ENCODE results near the gene HEATR5A.
A peak's percentile ranks its signal among the peaks of the same experiment; 100 is the strongest.

HEATR5A gene

GRCh38 chr14:31292937-31293616, 127.3 kb downstream of the HEATR5A start:
- H3K27ac ChIP-seq = no peak overlapping the region
- no peak for TF ChIP-seq ZFX (IDR thresholded peaks at IDR 0.05; ENCODE audit: borderline replicate concordance)
- TF ChIP-seq CTCF (IDR thresholded peaks at IDR 0.05) = no peak

- H3K27ac ChIP-seq = no peak overlapping the region
- no peak for TF ChIP-seq CTCF (IDR thresholded peaks at IDR 0.05)
- no peak for TF ChIP-seq ZFX (IDR thresholded peaks at IDR 0.05; ENCODE audit: borderline replicate concordance)
Observed at GRCh38 chr14:31291210-31291609, 129.1 kb downstream of the HEATR5A start.

GRCh38 chr14:31287294-31287972, 132.9 kb downstream of the HEATR5A start:
- no peak for TF ChIP-seq ZFX (IDR thresholded peaks at IDR 0.05; ENCODE audit: borderline replicate concordance)
- TF ChIP-seq CTCF (IDR thresholded peaks at IDR 0.05) = no peak
- H3K27ac ChIP-seq = no peak overlapping the region

GRCh38 chr14:31286456-31287293, 133.7 kb downstream of the HEATR5A start:
- peak; percentile 39 for TF ChIP-seq CTCF (IDR thresholded peaks at IDR 0.05)
- TF ChIP-seq ZFX (IDR thresholded peaks at IDR 0.05; ENCODE audit: borderline replicate concordance) = no peak
- no peak overlapping the region for H3K27ac ChIP-seq

DNA sequence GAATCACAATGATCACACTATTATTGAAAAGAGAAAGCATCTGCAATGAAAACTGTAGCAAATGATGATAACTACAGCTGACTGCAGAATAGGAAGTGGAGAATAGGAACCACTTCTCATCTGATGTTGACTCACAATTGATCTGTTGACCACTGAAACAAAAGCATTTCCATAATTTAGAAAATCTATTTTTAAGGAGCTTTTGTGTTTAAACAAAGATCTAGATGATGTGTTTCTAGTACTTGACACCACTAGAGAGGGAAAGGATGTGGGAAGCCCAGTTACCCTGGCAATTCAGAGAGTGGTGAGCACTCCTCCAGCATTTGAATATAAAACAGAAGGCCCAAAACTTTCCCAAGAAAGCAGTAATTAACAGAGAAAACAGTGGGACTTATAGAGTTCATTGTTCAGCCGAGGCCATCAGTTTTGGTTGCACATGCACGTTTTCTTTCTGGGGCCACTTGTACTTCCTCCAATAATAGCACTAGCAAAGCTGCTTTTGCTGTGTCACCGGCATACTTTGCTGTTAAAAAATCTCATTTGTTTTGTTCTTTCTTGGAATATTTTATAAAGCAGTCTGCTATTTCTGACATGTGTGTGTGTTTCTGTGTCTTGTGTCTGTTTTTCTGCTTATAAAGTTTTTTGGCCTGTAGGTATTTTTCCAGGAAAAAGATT, 136.6 kb downstream of the HEATR5A start:
- TF ChIP-seq ZFX (IDR thresholded peaks at IDR 0.05; ENCODE audit: borderline replicate concordance) (no peak), CTCF (IDR thresholded peaks at IDR 0.05) (no peak)
- no peak overlapping the region for H3K27ac ChIP-seq

DNA sequence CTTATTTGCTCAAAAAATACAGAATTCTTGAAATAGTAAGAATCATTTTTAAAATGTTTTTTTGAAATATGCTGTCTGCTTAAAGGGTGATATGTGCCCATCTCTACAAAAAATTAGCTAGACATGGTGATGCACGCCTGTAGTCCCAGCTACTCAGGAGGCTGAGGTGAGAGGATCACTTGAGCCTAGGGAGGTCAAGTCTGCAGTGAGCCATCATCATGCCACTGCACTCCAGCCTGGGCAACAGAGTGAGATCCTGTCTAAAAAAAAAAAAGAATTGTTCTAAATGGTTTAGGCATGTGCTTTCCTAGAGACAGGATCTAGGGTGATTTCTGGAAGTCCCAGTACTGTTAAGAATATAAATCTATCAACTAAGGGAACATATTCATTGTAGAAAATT, 137.2 kb downstream of the HEATR5A start:
- TF ChIP-seq ZFX (IDR thresholded peaks at IDR 0.05; ENCODE audit: borderline replicate concordance) = no peak
- no peak for TF ChIP-seq CTCF (IDR thresholded peaks at IDR 0.05)
- no peak overlapping the region for H3K27ac ChIP-seq
